GM18861 (cell line): ENCODE measurements around the gene TYSND1.
"Not testable (repeated sequence)": the region's sequence is repeated elsewhere in the genome, so short reads cannot be mapped to it uniquely, and the experiment has no call there.

Source experiments
- ATAC-seq: cut with Tn5 transposase; IDR thresholded peaks from one replicate; pipeline ENCODE4 v1.9.1; 2021; ENCODE audit not compliant: unreplicated experiment

Gene TYSND1

GRCh38 chr10:70137135-70137534 lies 9.4 kb downstream of the TYSND1 start:
- no peak for ATAC-seq

- ATAC-seq = no peak
These were observed 10.8 kb downstream of the TYSND1 start for GRCh38 chr10:70135684-70136083.

GRCh38 chr10:70135046-70135445 lies 11.5 kb downstream of the TYSND1 start:
- ATAC-seq = no peak

- ATAC-seq = peak; percentile 70
These were observed 14.1 kb downstream of the TYSND1 start, which contains the start of gene AIFM2 for GRCh38 chr10:70132098-70133029. AIFM2 (minus strand) TSS chr10:70132825; CDS start chr10:70124084, 8,741 bp downstream.

- ATAC-seq = no peak
These were observed 15.0 kb downstream of the TYSND1 start for GRCh38 chr10:70131560-70131937.

- ATAC-seq = no peak
These were observed 15.5 kb downstream of the TYSND1 start for GRCh38 chr10:70130878-70131559.

GRCh38 chr10:70126700-70127395 lies 19.7 kb downstream of the TYSND1 start:
- ATAC-seq = no peak

- ATAC-seq = no peak
These were observed 20.5 kb downstream of the TYSND1 start for GRCh38 chr10:70125918-70126552.

- ATAC-seq = no peak
These were observed 21.6 kb downstream of the TYSND1 start for GRCh38 chr10:70124918-70125317.

- ATAC-seq = no peak
These were observed 22.1 kb downstream of the TYSND1 start for GRCh38 chr10:70124415-70124814.

- no peak for ATAC-seq
These were observed 22.7 kb downstream of the TYSND1 start for GRCh38 chr10:70123817-70124216.

- not testable (repeated sequence) for ATAC-seq
These were observed 23.3 kb downstream of the TYSND1 start for GRCh38 chr10:70123166-70123565.

GRCh38 chr10:70122742-70123141 lies 23.8 kb downstream of the TYSND1 start:
- ATAC-seq = no peak

- ATAC-seq = no peak
These were observed 25.1 kb downstream of the TYSND1 start for GRCh38 chr10:70121281-70121949.

GRCh38 chr10:70120417-70120816 lies 26.1 kb downstream of the TYSND1 start:
- ATAC-seq = no peak

GRCh38 chr10:70119623-70120022 lies 26.9 kb downstream of the TYSND1 start:
- ATAC-seq = no peak

GRCh38 chr10:70119197-70119596 lies 27.3 kb downstream of the TYSND1 start:
- ATAC-seq = no peak

GRCh38 chr10:70118196-70118595 lies 28.3 kb downstream of the TYSND1 start:
- ATAC-seq = no peak

- ATAC-seq = no peak
These were observed 28.9 kb downstream of the TYSND1 start for GRCh38 chr10:70117646-70118045.

GRCh38 chr10:70115948-70116682 lies 30.4 kb downstream of the TYSND1 start:
- ATAC-seq = no peak
